Panc1 (cell line): Measurements from ENCODE around the gene POFUT2. TPM values are rescaled to one million over a fixed set of nuclear protein-coding genes. Genes with fewer than 3 reads are reported as not detected.
A peak's percentile ranks its signal among the peaks of the same experiment; 100 is the strongest.

Source experiments
- ATAC-seq: fragments of 200-7000 bp; cut with Tn5 transposase; 2 replicates; pipeline ENCODE4 v1.9.1; 2020; ENCODE audit warnings: mild to moderate bottlenecking, moderate library complexity
- BruUV-seq: library from RNA; stranded (reverse); fragments of 400-500 nt; replicated peaks from 2 replicates; lab custom pipeline; 2021; lab: Mats Ljungman, UMichigan
- CTCF ChIA-PET: fragments of 300-600 bp; sonication (Branson Sonifier 250); formaldehyde crosslinking; loops from one replicate; lab custom pipeline; 2022; ENCODE audit warnings: antibody characterized with exemption; lab: Charles Lee
- POLR2A ChIA-PET: fragments of 300-600 bp; sonication (Branson Sonifier 250); formaldehyde crosslinking; loops from one replicate; lab custom pipeline; 2022; ENCODE audit warnings: antibody characterized with exemption; lab: Charles Lee
- DNase-seq: peaks from one replicate; pipeline ENCODE4 v3.0.0-alpha.2; 2010; ENCODE audit warnings: low read depth, low spot score
- H3K27ac ChIP-seq: 2 replicates; pipeline ENCODE4 v1.5.1; 2011; ENCODE audit warnings: mild to moderate bottlenecking, low read length, inconsistent platforms
- H3K27me3 ChIP-seq: fragments of 200-500 bp; sonication (Bioruptor generic); 2 replicates; pipeline ENCODE4 v1.6.0; 2014; ENCODE audit warnings: low read length, inconsistent platforms; ENCODE audit not compliant: control insufficient read depth, insufficient read depth
- H3K36me3 ChIP-seq: fragments of 200-500 bp; sonication (Bioruptor generic); 2 replicates; pipeline ENCODE4 v1.5.1; 2014; ENCODE audit warnings: inconsistent platforms, mild to moderate bottlenecking, low read length, moderate library complexity; ENCODE audit not compliant: control insufficient read depth, insufficient read depth
- H3K4me1 ChIP-seq: 2 replicates; pipeline ENCODE4 v1.5.1; 2011; ENCODE audit warnings: inconsistent platforms, mild to moderate bottlenecking, low read length, moderate library complexity; ENCODE audit not compliant: control insufficient read depth, insufficient read depth
- H3K4me3 ChIP-seq, 2 experiments: 2 replicates each; pipeline ENCODE4 v1.5.1; 2011 to 2012; ENCODE audit warnings: low read depth in 2 of 2, low read length in 2 of 2, mild to moderate bottlenecking in 2 of 2, inconsistent platforms in 1 of 2, moderate library complexity in 1 of 2
- H3K9me3 ChIP-seq: fragments of 200-500 bp; sonication (Bioruptor generic); 2 replicates; pipeline ENCODE4 v1.5.1; 2014; ENCODE audit warnings: low read depth, mild to moderate bottlenecking, inconsistent platforms, low read length, moderate library complexity; ENCODE audit not compliant: control insufficient read depth, insufficient read depth
- CTCF ChIP-seq: fragments of 450-650 bp; IDR thresholded peaks from 2 replicates; pipeline ENCODE4 v1.5.1; 2017; ENCODE audit warnings: mild to moderate bottlenecking
- POLR2AphosphoS5 ChIP-seq: IDR thresholded peaks from 2 replicates; pipeline ENCODE4 v1.6.1; 2012; ENCODE audit warnings: mild to moderate bottlenecking, low read depth, low read length, moderate library complexity
- REST ChIP-seq, 2 experiments: IDR thresholded peaks; 2 replicates each; pipeline ENCODE4 v1.6.1; 2011 to 2012; ENCODE audit warnings: low read depth in 2 of 2, control low read depth in 1 of 2, low read length in 1 of 2, mild to moderate bottlenecking in 1 of 2, moderate library complexity in 1 of 2; ENCODE audit not compliant: insufficient read depth in 1 of 2
- SIN3A ChIP-seq: IDR thresholded peaks from 2 replicates; pipeline ENCODE4 v1.6.1; 2012; ENCODE audit warnings: low read depth, mild to moderate bottlenecking, low read length, moderate library complexity, borderline replicate concordance; ENCODE audit not compliant: insufficient read depth
- TCF7L2 ChIP-seq: IDR thresholded peaks from 2 replicates; pipeline ENCODE4 v1.6.1; 2011; ENCODE audit warnings: mild to moderate bottlenecking, low read depth, low read length, inconsistent platforms
- in situ Hi-C: cut with HindIII; loops from 2 replicates; pipeline ENCODE4 v1.10.0; 2016; ENCODE audit warnings: low sequenced_read_pairs, low pct_unique_long_range_greater_than_20kb
- intact Hi-C: fragments of 100-400 bp; cut with micrococcal nuclease; formaldehyde crosslinking; loops from one replicate; pipeline ENCODE4 v1.10.0; 2022; ENCODE audit not compliant: unreplicated experiment
- total RNA-seq: library from RNA; stranded (reverse); gene quantifications from one replicate; pipeline ENCODE4 v1.2.1, GENCODE V29; 2021; ENCODE audit not compliant: unreplicated experiment

Gene POFUT2
- total RNA-seq, 1 experiment from 2014 or later = 59.6 TPM

- CTCF ChIA-PET = no interaction called here
- ATAC-seq (no peak), DNase-seq (no peak)
- in situ Hi-C loops = no loop called here
- Histone ChIP-seq H3K27ac (no peak overlapping the region), H3K36me3 (no peaks in the 10 kb centered on the region), H3K27me3 (no peaks in the 10 kb centered on the region), H3K4me3 (no peak overlapping the region), H3K9me3 (no peaks in the 10 kb centered on the region), H3K4me1 (peaks cover 18% of the 10 kb centered on the region)
- intact Hi-C loops = no loop called here
- no peak for TF ChIP-seq REST (IDR thresholded peaks at IDR 0.05; ENCODE audit: insufficient read depth in 1 of 2, low read depth in 2 of 2, low read length in 1 of 2)
- no peak for TF ChIP-seq TCF7L2
- no peak for TF ChIP-seq CTCF
- TF ChIP-seq SIN3A = no peak
- no peak for TF ChIP-seq POLR2AphosphoS5
- POLR2A ChIA-PET = no interaction called here
- BruUV-seq = no TSS peak
These were observed 61.9 kb downstream of the POFUT2 start for GRCh38 chr21:45225741-45226327.

GRCh38 chr21:45225041-45225740 is 62.5 kb downstream of the POFUT2 start:
- ChIA-PET POLR2A (no interaction called here), CTCF (no interaction called here)
- DNase-seq = no peak
- ATAC-seq = no peak
- in situ Hi-C loops (no loop called here), intact Hi-C loops (no loop called here)
- TF ChIP-seq CTCF (no peak), TCF7L2 (no peak), REST (IDR thresholded peaks at IDR 0.05; ENCODE audit: insufficient read depth in 1 of 2, low read depth in 2 of 2, low read length in 1 of 2) (no peak), POLR2AphosphoS5 (no peak), SIN3A (no peak)
- TSS peak; percentile 72 for BruUV-seq
- H3K36me3 ChIP-seq = no peaks in the 10 kb centered on the region
- H3K4me1 ChIP-seq = peaks cover 18% of the 10 kb centered on the region
- no peaks in the 10 kb centered on the region for H3K9me3 ChIP-seq
- no peak overlapping the region for H3K4me3 ChIP-seq
- H3K27ac ChIP-seq = no peak overlapping the region; the same call in 1 of the 2 replicates
- no peaks in the 10 kb centered on the region for H3K27me3 ChIP-seq
